HG03521 (cell line): ENCODE data around the gene PFDN2.
"Not testable (repeated sequence)": the region's sequence is repeated elsewhere in the genome, so short reads cannot be mapped to it uniquely, and the experiment has no call there.

Experiments used
- ATAC-seq: cut with Tn5 transposase; IDR thresholded peaks from one replicate; pipeline ENCODE4 v1.9.1; 2021; ENCODE audit warnings: mild to moderate bottlenecking, moderate library complexity; ENCODE audit not compliant: unreplicated experiment

The PFDN2 gene

GRCh38 chr1:161139766-161140165, 21.9 kb upstream of the PFDN2 start:
- no peak for ATAC-seq

DNA sequence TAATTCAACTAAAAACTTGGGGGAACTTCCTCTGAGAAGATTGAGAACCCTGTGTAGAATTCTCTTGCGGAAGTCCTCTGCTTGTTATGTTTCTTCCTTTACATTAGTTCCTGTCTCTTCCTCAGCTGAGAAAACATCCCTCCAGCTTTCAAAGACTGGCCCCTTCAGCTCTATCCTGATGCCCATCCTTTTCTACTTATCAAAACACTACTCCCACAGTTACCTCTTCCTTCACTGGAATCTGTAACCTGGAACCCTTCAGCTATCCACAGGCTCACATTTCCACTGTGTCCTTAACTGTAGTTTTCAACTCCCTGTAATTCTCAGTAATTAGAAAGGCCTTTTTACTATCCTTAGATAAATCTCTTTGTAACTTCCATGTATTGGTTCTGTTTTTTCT, 20.6 kb upstream of the PFDN2 start:
- ATAC-seq = no peak

DNA sequence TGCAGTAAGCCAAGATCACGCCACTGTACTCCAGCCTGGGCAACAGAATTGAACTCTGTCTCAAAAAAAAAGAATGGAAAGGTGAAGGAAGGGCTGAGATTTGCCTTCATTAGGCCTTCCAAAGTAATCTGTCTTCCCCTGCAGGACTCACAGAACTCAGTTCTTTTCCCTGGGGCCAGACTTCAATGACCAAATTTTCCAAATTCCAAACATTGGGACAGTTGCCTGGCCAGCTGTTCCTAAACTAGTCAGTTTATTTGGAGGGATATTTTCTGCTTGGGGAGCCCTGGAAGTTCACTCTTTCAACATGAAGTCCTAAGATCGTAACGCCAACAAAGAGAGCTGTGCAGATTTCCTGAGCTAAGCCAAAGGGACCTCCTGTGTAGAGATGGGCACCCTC, 20.0 kb upstream of the PFDN2 start:
- no peak for ATAC-seq

DNA sequence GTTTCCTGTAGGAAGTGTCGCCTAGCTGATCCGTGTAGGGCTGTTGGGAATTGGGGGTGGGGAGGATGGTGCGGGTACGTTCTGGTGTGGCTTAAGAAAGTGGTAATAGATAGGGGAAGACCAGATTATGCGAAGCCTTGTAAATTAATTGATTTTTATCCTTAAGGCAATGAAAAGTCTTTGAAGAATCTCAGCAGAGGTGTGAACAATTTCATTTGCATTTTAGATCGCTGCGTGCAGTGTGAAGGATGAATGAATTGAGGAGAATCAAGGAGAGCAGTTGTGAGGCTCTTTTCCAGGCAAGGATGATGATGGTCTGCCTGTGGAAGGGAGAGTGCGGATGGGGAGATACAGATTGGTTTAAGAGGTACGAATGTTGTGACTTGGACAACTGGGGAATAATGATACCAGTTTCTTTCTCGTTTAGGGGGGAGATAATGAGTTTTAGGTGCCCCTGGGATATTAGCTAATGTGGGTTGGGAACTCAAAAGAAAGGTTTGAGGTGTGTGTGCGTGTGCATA, 15.4 kb upstream of the PFDN2 start:
- no peak for ATAC-seq

DNA sequence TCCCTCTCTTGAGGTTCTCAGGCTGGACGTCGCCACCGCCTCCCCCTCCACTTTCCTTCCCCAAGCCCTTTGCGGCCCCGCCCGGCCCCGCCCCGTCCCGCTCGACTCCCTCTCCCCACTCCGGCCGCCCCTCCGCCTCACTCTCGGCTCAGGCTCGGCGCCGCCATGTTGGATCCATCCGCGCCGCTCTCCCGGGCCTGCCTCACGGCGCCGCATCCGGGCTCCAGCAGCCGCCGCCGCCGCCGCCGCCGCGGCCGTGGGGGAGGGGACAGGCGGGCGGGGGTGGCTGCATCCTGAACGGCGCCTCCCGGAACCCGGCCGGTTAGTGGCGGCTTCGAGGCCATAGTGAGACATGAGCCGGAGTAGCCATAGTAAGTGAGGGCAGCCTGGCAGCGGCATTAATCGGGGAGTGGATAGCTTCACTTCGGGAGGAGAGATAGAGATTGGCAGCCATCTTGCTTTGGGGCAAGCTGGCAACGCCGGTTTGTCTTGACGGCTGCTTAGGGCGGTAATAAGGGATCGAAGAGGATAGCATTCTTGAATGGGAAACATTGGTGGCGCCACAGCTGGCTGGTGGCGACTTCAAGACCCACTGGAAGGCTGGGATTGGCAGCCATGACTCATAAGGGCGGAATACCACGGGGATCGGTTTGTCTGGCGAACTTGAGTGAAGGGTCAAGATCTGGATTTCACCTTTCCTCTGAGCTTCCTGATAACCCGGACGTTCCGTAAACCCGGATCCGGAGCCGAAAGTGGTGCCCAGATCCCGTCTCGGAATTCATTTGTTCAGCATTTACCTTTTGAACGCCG, 14.8 kb upstream of the PFDN2 start, which contains the start of gene DEDD:
Gene DEDD, minus strand, starts transcription at position 258 of the 810 bp plus-strand sequence. CDS start 8,205 bp downstream, outside the sequence.
- ATAC-seq = peak; percentile 93

DNA sequence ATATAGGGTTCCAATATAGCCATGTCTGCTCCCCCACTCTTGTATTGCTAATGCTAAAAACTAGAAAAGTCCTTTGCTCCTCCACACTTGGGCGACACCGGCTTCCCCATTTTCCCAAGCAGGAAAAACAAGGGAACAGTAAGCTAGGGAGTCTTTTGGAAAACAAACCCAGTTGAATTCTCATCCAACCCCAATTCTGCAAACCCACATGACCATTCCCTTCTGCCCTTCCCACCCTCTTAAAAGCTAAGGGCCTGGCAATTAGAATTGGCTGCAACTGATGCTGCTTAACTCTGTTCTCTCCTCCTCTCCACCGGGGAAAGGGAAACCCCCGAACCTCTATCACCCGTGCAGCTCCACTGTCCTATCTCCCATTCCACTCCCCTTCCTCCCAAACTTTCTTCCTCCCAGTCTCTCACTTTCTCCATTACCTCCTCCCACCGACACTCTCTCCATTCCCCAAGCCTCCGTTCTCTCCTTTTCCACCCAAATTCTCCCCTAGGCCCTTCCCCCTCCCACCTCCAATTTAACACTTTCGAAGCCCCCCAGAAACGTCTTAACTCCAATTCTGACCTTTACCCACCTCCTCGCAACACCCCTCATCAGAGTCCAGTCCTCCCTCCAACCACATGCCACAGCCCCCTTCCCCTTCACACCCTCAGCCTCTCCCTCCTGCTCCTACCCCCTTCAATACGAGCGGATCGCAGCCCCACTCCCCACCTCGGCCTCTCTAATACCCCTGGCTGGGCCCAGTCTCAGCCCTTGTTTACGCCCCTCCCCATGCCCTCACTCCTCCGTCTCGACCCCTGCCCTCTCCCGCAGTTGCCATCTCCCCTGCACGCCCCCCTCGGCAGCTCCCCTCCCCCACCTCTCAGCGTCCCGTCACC, 13.9 kb upstream of the PFDN2 start:
- ATAC-seq = no peak

DNA sequence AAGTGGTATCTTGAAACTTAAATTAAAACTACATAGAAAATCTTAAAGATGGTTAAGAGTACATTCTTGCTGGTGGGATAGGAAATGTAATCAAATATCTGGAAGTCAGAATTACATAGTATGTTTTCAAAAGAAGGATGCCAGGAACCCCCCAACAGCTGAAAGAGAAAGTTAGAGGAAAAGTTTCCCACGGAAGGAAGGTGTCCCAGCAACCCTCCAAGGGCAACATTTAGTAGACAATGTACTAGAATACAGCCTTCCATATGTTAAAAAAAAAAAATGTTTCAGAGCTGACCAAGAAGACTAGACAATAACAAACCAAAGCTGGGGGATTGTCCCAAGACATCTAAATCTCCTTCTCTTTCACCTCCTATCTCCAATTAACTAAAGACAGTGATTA, 12.4 kb upstream of the PFDN2 start:
- ATAC-seq = no peak

DNA sequence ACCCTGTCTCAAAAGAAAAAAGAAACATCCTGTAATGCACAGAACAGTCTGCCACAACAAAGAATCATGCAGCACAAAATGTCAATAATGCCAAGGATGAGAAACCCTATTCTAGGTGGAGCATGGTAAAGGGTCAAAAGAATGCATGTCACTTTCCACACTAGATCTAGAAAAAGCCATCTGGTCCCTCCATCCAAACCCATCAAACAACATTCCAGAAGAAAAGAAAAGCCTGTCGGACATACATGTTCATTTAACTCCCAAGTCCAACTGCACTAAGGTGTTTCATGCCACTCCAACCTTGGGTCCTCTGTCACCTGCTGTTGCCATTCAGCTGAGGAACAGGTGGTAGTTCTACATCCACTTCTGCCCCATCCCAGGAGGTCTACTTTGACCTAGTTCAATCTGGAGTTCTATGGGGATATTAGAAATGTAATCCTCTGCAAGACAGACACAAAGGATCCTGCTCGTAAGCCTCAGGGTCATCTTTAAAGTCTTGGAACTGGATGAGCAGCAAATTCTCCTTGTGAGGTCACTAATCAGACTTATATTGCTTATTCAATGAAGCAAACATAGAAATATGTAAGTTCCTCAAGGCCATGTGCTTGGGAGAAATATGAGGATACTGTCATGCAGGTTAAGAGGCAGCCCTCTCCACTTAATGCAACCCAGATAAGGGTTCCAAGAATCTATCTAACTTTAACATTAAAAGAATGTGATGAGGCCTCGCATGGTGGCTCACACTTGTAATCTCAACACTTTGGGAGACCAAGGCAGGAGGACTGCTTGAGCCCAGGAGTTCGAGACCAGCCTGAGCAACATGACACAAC, 11.0 kb upstream of the PFDN2 start:
- ATAC-seq = no peak

DNA sequence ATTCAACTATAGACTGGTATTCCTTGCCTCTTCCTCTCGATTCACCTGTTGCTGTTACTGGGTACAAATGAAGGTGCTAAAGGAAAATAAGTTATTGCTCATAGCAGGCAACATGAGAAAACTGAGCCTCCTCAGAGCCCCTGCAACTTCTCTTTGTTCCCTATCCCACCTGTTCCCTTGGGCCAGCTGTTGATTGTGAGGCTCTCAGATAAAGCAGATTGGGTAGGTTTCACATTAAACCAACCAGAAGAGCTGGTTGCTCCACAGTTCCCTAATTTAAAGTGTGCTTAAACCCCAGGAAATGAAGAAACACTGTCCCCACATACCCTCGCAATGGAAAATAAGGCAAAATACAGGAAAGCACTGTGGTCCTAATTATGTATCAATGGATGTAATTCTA, 9.8 kb upstream of the PFDN2 start:
- no peak for ATAC-seq

- ATAC-seq = no peak
Observed at GRCh38 chr1:161122967-161123366, 5.1 kb upstream of the PFDN2 start.

DNA sequence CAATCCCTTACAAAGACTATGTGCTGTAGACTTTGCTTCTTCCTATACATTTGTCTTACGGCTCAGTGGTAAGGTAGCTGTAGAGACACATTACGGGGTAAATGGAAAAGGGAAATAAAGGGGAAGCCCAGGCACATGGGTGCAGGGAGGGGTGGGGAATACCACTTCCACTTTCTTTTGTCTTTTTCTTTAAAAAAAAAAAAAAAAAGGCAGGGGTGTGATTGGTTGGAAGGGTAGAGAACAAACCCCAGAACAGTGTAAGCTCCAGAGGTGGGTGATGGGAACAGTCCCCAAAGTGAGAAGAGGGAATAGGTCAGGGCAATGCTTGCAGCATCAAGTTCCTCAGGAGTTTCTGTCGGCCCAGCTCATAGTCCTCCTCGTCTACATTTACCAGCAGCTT, 4.0 kb upstream of the PFDN2 start:
- no peak for ATAC-seq

- no peak for ATAC-seq
Observed at GRCh38 chr1:161121042-161121650, 3.3 kb upstream of the PFDN2 start.

DNA sequence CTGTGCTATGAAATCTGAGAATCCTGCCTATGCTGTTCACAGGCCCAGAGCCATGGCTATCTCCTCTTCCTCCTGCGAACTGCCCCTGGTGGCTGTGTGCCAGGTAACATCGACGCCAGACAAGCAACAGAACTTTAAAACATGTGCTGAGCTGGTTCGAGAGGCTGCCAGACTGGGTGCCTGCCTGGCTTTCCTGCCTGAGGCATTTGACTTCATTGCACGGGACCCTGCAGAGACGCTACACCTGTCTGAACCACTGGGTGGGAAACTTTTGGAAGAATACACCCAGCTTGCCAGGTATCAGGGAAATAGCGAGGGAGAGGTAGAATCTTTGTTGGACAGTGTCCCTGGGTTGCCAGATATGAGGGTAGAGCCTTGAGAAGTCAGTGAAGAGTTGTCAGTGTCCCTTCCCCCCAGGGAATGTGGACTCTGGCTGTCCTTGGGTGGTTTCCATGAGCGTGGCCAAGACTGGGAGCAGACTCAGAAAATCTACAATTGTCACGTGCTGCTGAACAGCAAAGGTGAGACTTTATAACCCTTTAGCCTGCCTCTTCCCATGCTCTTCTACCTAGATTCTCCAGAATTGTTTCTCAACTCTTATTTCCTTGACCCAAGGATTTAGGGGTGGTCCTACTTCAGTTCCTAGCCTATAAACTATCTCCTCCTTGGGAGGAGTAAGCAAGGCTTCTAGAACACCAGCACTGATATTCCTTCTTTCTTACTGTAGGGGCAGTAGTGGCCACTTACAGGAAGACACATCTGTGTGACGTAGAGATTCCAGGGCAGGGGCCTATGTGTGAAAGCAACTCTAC, 1.5 kb upstream of the PFDN2 start:
- peak; percentile 47 for ATAC-seq

DNA sequence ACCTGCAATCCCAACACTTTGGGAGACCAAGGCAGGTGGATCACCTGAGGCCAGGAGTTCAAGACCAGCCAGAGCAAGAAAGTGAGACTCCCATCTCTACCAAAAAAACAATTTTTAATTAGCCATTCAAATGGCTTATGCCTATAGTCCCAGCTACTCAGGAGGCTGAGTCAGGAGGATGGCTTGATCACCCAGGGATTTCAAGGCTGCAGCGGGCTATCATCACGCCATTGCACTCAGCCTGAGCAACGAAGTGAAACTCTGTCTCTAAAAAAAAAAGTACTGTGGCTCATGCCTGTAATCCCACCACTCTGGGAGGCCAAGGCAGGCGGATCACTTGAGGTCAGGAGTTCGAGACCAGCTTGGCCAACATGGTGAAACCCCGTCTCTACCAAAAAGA, 1.9 kb downstream of the PFDN2 start:
- ATAC-seq = not testable (repeated sequence)

- ATAC-seq = no peak
Observed at GRCh38 chr1:161115132-161115711, 2.6 kb downstream of the PFDN2 start.

DNA sequence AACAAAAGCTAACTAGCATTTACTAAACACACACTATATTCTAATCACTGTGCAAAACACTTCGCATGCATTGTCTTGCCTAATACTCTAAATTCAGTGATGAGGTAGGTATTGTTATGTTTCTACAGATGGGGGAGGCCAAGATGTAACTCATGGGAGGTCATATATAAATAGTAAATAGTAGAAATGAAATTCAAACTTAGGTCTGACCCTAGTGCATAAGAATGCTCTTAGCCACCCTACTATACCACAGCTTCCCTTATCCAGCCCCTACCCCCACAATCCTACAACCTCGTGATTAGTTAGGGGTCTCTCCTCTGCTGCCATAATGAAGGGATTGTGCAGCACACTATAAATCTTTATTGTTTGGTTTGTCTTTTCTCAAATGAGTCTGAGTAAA, 3.3 kb downstream of the PFDN2 start:
- no peak for ATAC-seq

DNA sequence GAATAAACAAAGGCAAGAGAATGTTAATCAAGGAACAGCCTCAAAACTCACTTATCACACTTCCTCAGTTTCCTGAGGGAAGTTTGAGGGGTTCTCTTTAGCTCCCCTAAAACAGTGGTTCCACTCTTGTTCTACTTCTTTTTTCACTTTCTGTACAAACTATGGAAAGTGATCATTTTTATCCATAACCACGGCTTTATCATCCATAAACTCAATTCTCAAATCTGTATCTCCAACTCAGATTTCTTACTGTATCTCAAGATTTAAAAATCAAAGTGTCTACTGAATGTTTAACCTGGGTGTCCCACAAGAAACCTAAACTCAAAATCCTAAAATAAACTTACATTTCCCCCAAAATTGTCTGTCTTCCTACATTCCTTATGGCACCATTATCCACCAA, 3.9 kb downstream of the PFDN2 start:
- ATAC-seq = no peak

DNA sequence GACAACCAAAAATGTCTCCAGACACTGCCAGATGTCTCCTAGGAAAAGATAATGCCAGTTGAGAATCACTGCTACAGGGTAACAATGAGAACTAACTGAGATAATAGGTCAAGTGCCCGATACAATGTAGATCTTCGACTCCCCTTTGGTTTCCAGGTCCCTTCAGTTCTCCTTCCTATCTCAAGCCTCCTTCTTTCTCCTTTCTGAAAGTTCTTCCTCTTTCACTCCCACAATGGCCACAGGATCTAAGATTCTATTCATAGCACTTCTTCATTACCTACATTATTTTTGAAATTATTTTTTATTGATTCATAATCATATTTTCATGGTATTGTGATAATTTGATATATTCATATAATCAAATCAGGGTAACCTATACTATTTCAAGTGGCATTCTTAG, 6.3 kb downstream of the PFDN2 start:
- ATAC-seq = no peak

DNA sequence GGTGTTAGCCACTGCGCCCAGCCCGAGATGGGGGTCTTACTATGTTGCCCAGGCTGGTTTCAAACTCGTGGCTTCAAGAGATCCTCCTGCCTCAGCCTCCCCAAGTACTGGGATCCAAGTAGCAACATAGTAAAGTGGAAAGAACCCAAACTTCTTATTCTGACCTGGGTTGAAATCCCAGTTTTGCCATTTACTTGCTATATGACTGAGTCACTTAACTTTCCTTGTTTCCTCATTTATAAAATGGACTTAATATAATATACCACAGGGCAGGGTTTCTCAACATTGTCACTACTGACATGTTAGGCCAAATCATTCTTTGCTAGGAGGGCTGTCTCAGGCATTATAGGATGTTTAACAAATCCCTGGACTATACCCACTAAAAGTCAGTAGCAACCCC, 6.7 kb downstream of the PFDN2 start:
- ATAC-seq = no peak
